Neutrophil (primary cell): Measurements from ENCODE around the gene TNNT3.

Source experiments
- H3K27ac ChIP-seq: fragments of 200-600 bp; sonication (generic); 2 replicates; pipeline ENCODE4 v1.5.1; 2016; ENCODE audit warnings: mild to moderate bottlenecking, moderate library complexity
- H3K27me3 ChIP-seq: fragments of 200-600 bp; sonication (generic); 2 replicates; pipeline ENCODE4 v1.6.0; 2016; ENCODE audit warnings: mild to moderate bottlenecking
- H3K36me3 ChIP-seq: fragments of 200-600 bp; sonication (generic); 2 replicates; pipeline ENCODE4 v1.5.1; 2017
- H3K4me1 ChIP-seq, 2 experiments: fragments of 200-600 bp in 1 of 2; sonication (generic) in 1 of 2; 1 replicate in 1 of 2; 2 replicates in 1 of 2; pipeline versions ENCODE4 v1.5.1 to v1.6.1; 2013 to 2016; ENCODE audit warnings: low read depth in 1 of 2, low read length in 1 of 2, mild to moderate bottlenecking in 1 of 2, moderate library complexity in 1 of 2; ENCODE audit not compliant: control insufficient read depth in 1 of 2, insufficient read depth in 1 of 2
- H3K4me3 ChIP-seq, 2 experiments: fragments of 200-600 bp in 1 of 2; sonication (generic) in 1 of 2; 1 replicate in 1 of 2; 2 replicates in 1 of 2; pipeline ENCODE4 v1.5.1; 2013 to 2016; ENCODE audit warnings: low read depth in 1 of 2, low read length in 1 of 2, mild to moderate bottlenecking in 1 of 2, moderate library complexity in 1 of 2
- H3K9me3 ChIP-seq: fragments of 200-600 bp; sonication (generic); 2 replicates; pipeline ENCODE4 v1.5.1; 2016
- CTCF ChIP-seq: fragments of 200-600 bp; sonication (generic); IDR thresholded peaks from 2 replicates; pipeline ENCODE4 v1.5.1; 2016; ENCODE audit warnings: antibody characterized with exemption

TNNT3 gene

GRCh38 chr11:1919391-1920127 is at the start of gene TNNT3:
TNNT3 (plus strand) TSS chr11:1919703; CDS start chr11:1922875, 3,172 bp downstream.
- H3K4me3 ChIP-seq: no peak within 1 kb of the TSS
- H3K27ac ChIP-seq: no peak within 1 kb of the TSS
- H3K36me3 ChIP-seq: peaks cover 7% of the 10 kb centered on the region
- TF ChIP-seq CTCF: no peak
- no peaks in the 10 kb centered on the region for H3K9me3 ChIP-seq
- no peaks in the 10 kb centered on the region for H3K4me1 ChIP-seq
- H3K27me3 ChIP-seq: no peaks in the 10 kb centered on the region

GRCh38 chr11:1870326-1870696 is 49.2 kb upstream of the TNNT3 start:
- Histone ChIP-seq H3K4me1 (peaks cover 5 to 93% of the 10 kb centered on the region in 2 experiments), H3K27ac (peak overlapping the region; percentile 18), H3K4me3 (no peak overlapping the region), H3K27me3 (no peaks in the 10 kb centered on the region), H3K9me3 (no peaks in the 10 kb centered on the region), H3K36me3 (peaks cover 88% of the 10 kb centered on the region)
- no peak for TF ChIP-seq CTCF

- H3K4me3 ChIP-seq: no peak overlapping the region
- H3K4me1 ChIP-seq: peaks cover 5 to 94% of the 10 kb centered on the region in 2 experiments
Observed at GRCh38 chr11:1870721-1871466, 48.6 kb upstream of the TNNT3 start.

GRCh38 chr11:1871531-1871930 is 48.0 kb upstream of the TNNT3 start:
- Histone ChIP-seq H3K4me3 (no peak overlapping the region), H3K9me3 (no peaks in the 10 kb centered on the region), H3K4me1 (peaks cover 10 to 94% of the 10 kb centered on the region in 2 experiments), H3K27me3 (no peaks in the 10 kb centered on the region), H3K27ac (no peak overlapping the region), H3K36me3 (peaks cover 88% of the 10 kb centered on the region)
- no peak for TF ChIP-seq CTCF

More at GRCh38 chr11:1870721-1871466, 48.6 kb upstream of the TNNT3 start:
- no peaks in the 10 kb centered on the region for H3K9me3 ChIP-seq
- H3K36me3 ChIP-seq: peaks cover 88% of the 10 kb centered on the region
- no peaks in the 10 kb centered on the region for H3K27me3 ChIP-seq
- TF ChIP-seq CTCF: no peak
- H3K27ac ChIP-seq: peak overlapping the region; percentile 18

- H3K27ac ChIP-seq: no peak overlapping the region
Observed at GRCh38 chr11:1872267-1872985, 47.1 kb upstream of the TNNT3 start.

More at GRCh38 chr11:1872267-1872985, 47.1 kb upstream of the TNNT3 start:
- Histone ChIP-seq H3K27me3 (no peaks in the 10 kb centered on the region), H3K9me3 (no peaks in the 10 kb centered on the region), H3K4me3 (no peak overlapping the region), H3K4me1 (peaks cover 14 to 93% of the 10 kb centered on the region in 2 experiments), H3K36me3 (peaks cover 85% of the 10 kb centered on the region)
- TF ChIP-seq CTCF: no peak
